Prostate gland (tissue), 2 donors: ENCODE measurements around the gene INPP5B.

ENCODE experiments used
- CTCF ChIP-seq, 4 experiments: fragments of 200-600 bp in 2 of 4; fragments of 450-650 bp in 2 of 4; sonication (generic) in 2 of 4; IDR thresholded peaks; 1 replicate in 3 of 4; 2 replicates in 1 of 4; pipeline ENCODE4 v1.5.1; 2016 to 2019; ENCODE audit warnings: antibody characterized with exemption in 4 of 4, mild to moderate bottlenecking in 2 of 4, moderate library complexity in 2 of 4
- POLR2A ChIP-seq: fragments of 450-650 bp; IDR thresholded peaks from one replicate; pipeline ENCODE4 v1.6.1; 2016; ENCODE audit warnings: antibody characterized with exemption, mild to moderate bottlenecking
- POLR2AphosphoS5 ChIP-seq: sonication (generic); formaldehyde crosslinking; IDR thresholded peaks from one replicate; pipeline ENCODE4 v1.6.1; 2017; ENCODE audit warnings: antibody characterized with exemption

GRCh38 chr1:37989361-37989930, 42.6 kb upstream of the INPP5B start:
- TF ChIP-seq CTCF (IDR thresholded peaks at IDR 0.05) (no peak), POLR2A (no peak), POLR2AphosphoS5 (no peak)
